Chondrocyte (in vitro differentiated cells): Measurements from ENCODE around the gene LRP11. TPM values are rescaled to one million over a fixed set of nuclear protein-coding genes. Genes with fewer than 3 reads are reported as not detected.
A peak's percentile ranks its signal among the peaks of the same experiment; 100 is the strongest.
"Not testable (repeated sequence)": the region's sequence is repeated elsewhere in the genome, so short reads cannot be mapped to it uniquely, and the experiment has no call there.

Source experiments
- DNase-seq: peaks from one replicate; pipeline ENCODE4 v3.0.0; 2021; ENCODE audit warnings: mixed read lengths, low spot score
- H3K27ac Mint-ChIP-seq: one replicate; pipeline ENCODE4 v1.8.0; 2021; ENCODE audit warnings: mild to moderate bottlenecking, moderate library complexity, mixed read lengths; ENCODE audit not compliant: unreplicated experiment
- H3K27me3 Mint-ChIP-seq: 2 replicates; pipeline ENCODE4 v1.8.0; 2021; ENCODE audit warnings: low read depth, mixed read lengths
- H3K36me3 Mint-ChIP-seq: 2 replicates; pipeline ENCODE4 v1.8.0; 2021; ENCODE audit warnings: low read depth, mixed read lengths
- H3K4me1 Mint-ChIP-seq: 2 replicates; pipeline ENCODE4 v1.8.0; 2021; ENCODE audit warnings: low read depth, mild to moderate bottlenecking, mixed read lengths
- H3K4me3 Mint-ChIP-seq: one replicate; pipeline ENCODE4 v1.8.0; 2021; ENCODE audit warnings: mild to moderate bottlenecking, moderate library complexity, mixed read lengths; ENCODE audit not compliant: unreplicated experiment
- H3K9me3 Mint-ChIP-seq: 2 replicates; pipeline ENCODE4 v1.8.0; 2021; ENCODE audit warnings: low read depth, mixed read lengths
- total RNA-seq: library from RNA; stranded (reverse); gene quantifications from 3 replicates; pipeline ENCODE4 v1.2.1, GENCODE V29; 2021
- TF ChIP-seq, protein P1 (sequence below): fragments of 200-600 bp; sonication (generic); IDR thresholded peaks from 2 replicates; pipeline ENCODE4 v1.5.0; 2021; ENCODE audit warnings: antibody characterized with exemption, mild to moderate bottlenecking, moderate library complexity

LRP11 gene
- total RNA-seq, 1 donor from 2014 or later = 61.9 TPM

GRCh38 chr6:149852180-149852579 is 12.0 kb downstream of the LRP11 start:
- Mint-ChIP-seq H3K27ac (peak overlapping the region; percentile 24), H3K36me3 (peaks cover 6% of the 10 kb centered on the region), H3K9me3 (no peaks in the 10 kb centered on the region), H3K4me3 (no peak overlapping the region), H3K4me1 (peaks cover 72% of the 10 kb centered on the region), H3K27me3 (no peaks in the 10 kb centered on the region)
- no peak for DNase-seq
- TF ChIP-seq, protein P1, sequence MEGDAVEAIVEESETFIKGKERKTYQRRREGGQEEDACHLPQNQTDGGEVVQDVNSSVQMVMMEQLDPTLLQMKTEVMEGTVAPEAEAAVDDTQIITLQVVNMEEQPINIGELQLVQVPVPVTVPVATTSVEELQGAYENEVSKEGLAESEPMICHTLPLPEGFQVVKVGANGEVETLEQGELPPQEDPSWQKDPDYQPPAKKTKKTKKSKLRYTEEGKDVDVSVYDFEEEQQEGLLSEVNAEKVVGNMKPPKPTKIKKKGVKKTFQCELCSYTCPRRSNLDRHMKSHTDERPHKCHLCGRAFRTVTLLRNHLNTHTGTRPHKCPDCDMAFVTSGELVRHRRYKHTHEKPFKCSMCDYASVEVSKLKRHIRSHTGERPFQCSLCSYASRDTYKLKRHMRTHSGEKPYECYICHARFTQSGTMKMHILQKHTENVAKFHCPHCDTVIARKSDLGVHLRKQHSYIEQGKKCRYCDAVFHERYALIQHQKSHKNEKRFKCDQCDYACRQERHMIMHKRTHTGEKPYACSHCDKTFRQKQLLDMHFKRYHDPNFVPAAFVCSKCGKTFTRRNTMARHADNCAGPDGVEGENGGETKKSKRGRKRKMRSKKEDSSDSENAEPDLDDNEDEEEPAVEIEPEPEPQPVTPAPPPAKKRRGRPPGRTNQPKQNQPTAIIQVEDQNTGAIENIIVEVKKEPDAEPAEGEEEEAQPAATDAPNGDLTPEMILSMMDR = no peak

DNA sequence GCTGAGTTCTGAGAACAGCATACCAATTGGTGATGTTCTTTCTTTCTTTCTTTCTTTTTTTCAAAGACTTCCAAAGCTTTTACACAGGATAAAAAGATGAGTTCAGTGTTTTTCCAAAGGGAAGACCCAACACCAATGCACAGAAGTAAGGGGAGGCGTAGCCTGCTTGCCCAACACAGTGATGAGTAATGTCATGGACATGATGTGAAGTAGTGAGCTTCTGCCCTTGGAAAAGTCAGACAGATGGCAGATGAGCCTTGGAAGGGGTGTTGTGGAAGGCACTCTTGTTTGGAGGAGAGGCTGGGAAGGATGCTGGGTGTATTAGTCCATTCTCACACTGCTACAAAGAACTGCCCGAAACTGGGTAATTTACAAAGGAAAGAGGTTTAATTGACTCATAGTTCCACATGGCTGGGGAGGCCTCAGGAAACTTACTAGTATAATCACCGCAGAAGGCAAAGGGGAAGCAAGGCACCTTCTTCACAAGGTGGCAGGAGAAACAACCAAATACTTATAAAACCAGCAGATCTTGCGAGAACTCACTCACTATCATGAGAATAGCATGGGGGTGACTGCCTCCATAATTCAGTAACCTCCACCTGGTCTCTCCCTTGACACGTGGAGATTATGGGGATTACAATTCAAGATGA is 12.6 kb downstream of the LRP11 start:
- H3K27me3 Mint-ChIP-seq = no peaks in the 10 kb centered on the region
- no peak overlapping the region for H3K4me3 Mint-ChIP-seq
- H3K27ac Mint-ChIP-seq = peak overlapping the region; percentile 49
- peaks cover 69% of the 10 kb centered on the region for H3K4me1 Mint-ChIP-seq
- no peaks in the 10 kb centered on the region for H3K9me3 Mint-ChIP-seq
- H3K36me3 Mint-ChIP-seq = peaks cover 6% of the 10 kb centered on the region
- DNase-seq = no peak
- TF ChIP-seq, protein P1 = no peak

DNA sequence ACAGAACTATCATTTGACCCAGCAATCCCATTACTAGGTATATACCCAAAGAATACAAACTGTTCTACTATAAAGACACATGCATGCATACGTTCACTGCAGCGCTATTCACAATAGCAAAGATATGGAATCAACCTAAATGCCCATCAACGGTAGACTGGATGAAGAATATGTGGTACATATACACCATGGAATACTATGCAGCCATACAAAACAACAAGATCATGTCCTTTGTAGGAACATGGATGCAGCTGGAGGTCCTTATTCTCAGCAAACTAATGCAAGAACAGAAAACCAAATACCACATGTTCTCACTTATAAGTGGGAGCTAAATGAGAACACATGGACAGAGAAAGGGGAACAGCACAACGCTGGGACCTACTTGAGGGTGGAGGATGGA is 15.8 kb downstream of the LRP11 start:
- not testable (repeated sequence) for DNase-seq, H3K36me3 Mint-ChIP-seq, H3K9me3 Mint-ChIP-seq, H3K4me3 Mint-ChIP-seq, H3K27me3 Mint-ChIP-seq
- Mint-ChIP-seq H3K27ac (peak overlapping the region; percentile 93), H3K4me1 (peaks cover 72% of the 10 kb centered on the region)

GRCh38 chr6:149847939-149848267 is 16.3 kb downstream of the LRP11 start:
- Mint-ChIP-seq H3K27ac (peak overlapping the region; percentile 93), H3K27me3 (no peaks in the 10 kb centered on the region), H3K36me3 (peaks cover 8% of the 10 kb centered on the region), H3K4me1 (peaks cover 72% of the 10 kb centered on the region), H3K9me3 (no peaks in the 10 kb centered on the region), H3K4me3 (no peak overlapping the region)
- TF ChIP-seq, protein P1 = no peak
- DNase-seq = no peak

GRCh38 chr6:149846321-149846720 is 17.8 kb downstream of the LRP11 start:
- peaks cover 13% of the 10 kb centered on the region for H3K36me3 Mint-ChIP-seq
- no peak for DNase-seq
- no peak overlapping the region for H3K4me3 Mint-ChIP-seq
- H3K4me1 Mint-ChIP-seq = peaks cover 56% of the 10 kb centered on the region
- TF ChIP-seq, protein P1 = no peak
- H3K9me3 Mint-ChIP-seq = no peaks in the 10 kb centered on the region
- no peaks in the 10 kb centered on the region for H3K27me3 Mint-ChIP-seq
- H3K27ac Mint-ChIP-seq = peak overlapping the region; percentile 83

DNA sequence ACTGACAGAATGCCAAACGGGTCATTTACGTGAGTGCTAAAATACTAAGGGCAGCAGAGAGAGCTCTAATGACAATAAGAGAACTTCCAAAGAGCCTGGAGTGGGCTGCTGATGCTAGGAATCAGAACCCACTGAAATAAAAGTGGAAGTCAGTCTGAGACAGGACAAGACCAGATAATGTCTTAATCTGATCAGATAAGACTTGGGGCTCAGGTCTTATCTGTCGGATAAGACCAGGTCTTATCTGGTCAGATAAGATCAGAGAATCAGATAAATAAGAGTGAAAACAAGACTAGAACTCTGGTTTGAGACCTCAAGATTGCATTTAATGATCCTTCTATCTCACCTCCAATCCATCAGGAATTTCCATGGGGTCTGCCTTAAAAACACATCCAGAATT is 18.6 kb downstream of the LRP11 start:
- DNase-seq = no peak
- no peaks in the 10 kb centered on the region for H3K9me3 Mint-ChIP-seq
- H3K27me3 Mint-ChIP-seq = no peaks in the 10 kb centered on the region
- TF ChIP-seq, protein P1 = no peak
- no peak overlapping the region for H3K4me3 Mint-ChIP-seq
- peak overlapping the region; percentile 83 for H3K27ac Mint-ChIP-seq
- H3K4me1 Mint-ChIP-seq = peaks cover 60% of the 10 kb centered on the region
- H3K36me3 Mint-ChIP-seq = peaks cover 11% of the 10 kb centered on the region
